H9 (cell line): ENCODE results near the gene FTO. TPM values are rescaled to one million over a fixed set of nuclear protein-coding genes. Genes with fewer than 3 reads are reported as not detected.

Experiments used
- DNase-seq: peaks from one replicate; pipeline ENCODE4 v3.0.0-alpha.2; 2017
- H2AFZ ChIP-seq: one replicate; pipeline ENCODE4 v1.6.1; 2013; ENCODE audit warnings: mild to moderate bottlenecking, low read length, control low read depth, moderate library complexity
- H2AK5ac ChIP-seq: 2 replicates; pipeline ENCODE4 v1.6.1; 2013; ENCODE audit warnings: low read length, control low read depth, mixed read lengths; ENCODE audit not compliant: insufficient read length
- H2BK120ac ChIP-seq: one replicate; pipeline ENCODE4 v1.6.1; 2013; ENCODE audit warnings: low read depth, mild to moderate bottlenecking, low read length, control low read depth, inconsistent platforms; ENCODE audit not compliant: poor library complexity, severe bottlenecking
- H2BK12ac ChIP-seq: 2 replicates; pipeline ENCODE4 v1.6.1; 2013; ENCODE audit warnings: low read length, control low read depth, mixed read lengths, low read depth; ENCODE audit not compliant: insufficient read length
- H2BK15ac ChIP-seq: 2 replicates; pipeline ENCODE4 v1.6.1; 2013; ENCODE audit warnings: low read depth, low read length, control low read depth
- H2BK20ac ChIP-seq: one replicate; pipeline ENCODE4 v1.6.1; 2013; ENCODE audit warnings: low read depth, mild to moderate bottlenecking, low read length, control low read depth, inconsistent platforms; ENCODE audit not compliant: poor library complexity, severe bottlenecking
- H2BK5ac ChIP-seq: 2 replicates; pipeline ENCODE4 v1.6.1; 2013; ENCODE audit warnings: low read length, control low read depth, mixed read lengths; ENCODE audit not compliant: insufficient read length
- H3K14ac ChIP-seq: 2 replicates; pipeline ENCODE4 v1.6.1; 2013; ENCODE audit warnings: low read length, control low read depth; ENCODE audit not compliant: insufficient read depth
- H3K18ac ChIP-seq: 2 replicates; pipeline ENCODE4 v1.6.1; 2013; ENCODE audit warnings: low read depth, mild to moderate bottlenecking, mixed read lengths, low read length, control low read depth; ENCODE audit not compliant: insufficient read length
- H3K23ac ChIP-seq: 2 replicates; pipeline ENCODE4 v1.6.1; 2013; ENCODE audit warnings: low read length, control low read depth, mixed read lengths, low read depth; ENCODE audit not compliant: insufficient read length
- H3K23me2 ChIP-seq: 2 replicates; pipeline ENCODE4 v1.6.1; 2013; ENCODE audit warnings: low read depth, mild to moderate bottlenecking, mixed read lengths, low read length, control low read depth; ENCODE audit not compliant: insufficient read length, poor library complexity, severe bottlenecking
- H3K27ac ChIP-seq: 2 replicates; pipeline ENCODE4 v1.5.1; 2013; ENCODE audit warnings: low read length, control low read depth, mixed read lengths, low read depth; ENCODE audit not compliant: insufficient read length
- H3K27me3 ChIP-seq: 2 replicates; pipeline ENCODE4 v1.6.1; 2013; ENCODE audit warnings: low read length, control low read depth, inconsistent platforms; ENCODE audit not compliant: insufficient read depth
- H3K4ac ChIP-seq: 2 replicates; pipeline ENCODE4 v1.6.1; 2013; ENCODE audit warnings: low read depth, mild to moderate bottlenecking, control low read depth, inconsistent platforms, low read length, moderate library complexity
- H3K4me1 ChIP-seq: 2 replicates; pipeline ENCODE4 v1.6.1; 2013; ENCODE audit warnings: low read length, control low read depth, inconsistent platforms; ENCODE audit not compliant: insufficient read depth
- H3K4me2 ChIP-seq: 2 replicates; pipeline ENCODE4 v1.6.1; 2013; ENCODE audit warnings: low read length, control low read depth, mixed read lengths; ENCODE audit not compliant: insufficient read length, insufficient read depth
- H3K56ac ChIP-seq: 2 replicates; pipeline ENCODE4 v1.6.1; 2013; ENCODE audit warnings: low read depth, mild to moderate bottlenecking, mixed read lengths, low read length, control low read depth; ENCODE audit not compliant: insufficient read length
- H3K79me1 ChIP-seq: 2 replicates; pipeline ENCODE4 v1.6.1; 2013; ENCODE audit warnings: low read depth, mild to moderate bottlenecking, moderate library complexity, low read length, control low read depth, inconsistent platforms; ENCODE audit not compliant: insufficient read depth, poor library complexity, severe bottlenecking
- H3K79me2 ChIP-seq: 2 replicates; pipeline ENCODE4 v1.6.1; 2013; ENCODE audit warnings: low read length, control low read depth, inconsistent platforms; ENCODE audit not compliant: insufficient read depth
- H3K9ac ChIP-seq: 2 replicates; pipeline ENCODE4 v1.6.1; 2013; ENCODE audit warnings: low read length, control low read depth, mixed read lengths; ENCODE audit not compliant: insufficient read length; ENCODE audit errors: extremely low read depth
- H3K9me3 ChIP-seq: one replicate; pipeline ENCODE4 v1.6.1; 2013; ENCODE audit warnings: low read depth, low read length, inconsistent platforms; ENCODE audit not compliant: control insufficient read depth
- H3T11ph ChIP-seq: one replicate; pipeline ENCODE4 v1.6.1; 2013; ENCODE audit warnings: mild to moderate bottlenecking, low read length, control low read depth, inconsistent platforms
- H4K20me1 ChIP-seq: one replicate; pipeline ENCODE4 v1.6.1; 2013; ENCODE audit not compliant: control insufficient read depth, insufficient read length, insufficient read depth
- H4K5ac ChIP-seq: 2 replicates; pipeline ENCODE4 v1.6.1; 2013; ENCODE audit warnings: low read depth, mild to moderate bottlenecking, mixed read lengths, low read length, control low read depth; ENCODE audit not compliant: insufficient read length
- H4K8ac ChIP-seq: replicated peaks from 2 replicates; pipeline ENCODE4 v1.6.1; 2013; ENCODE audit warnings: low read length, control low read depth, mixed read lengths, low read depth; ENCODE audit not compliant: insufficient read length
- H4K91ac ChIP-seq: 2 replicates; pipeline ENCODE4 v1.6.1; 2013; ENCODE audit warnings: low read depth, mild to moderate bottlenecking, moderate library complexity, mixed read lengths, low read length, control low read depth; ENCODE audit not compliant: insufficient read length
- H3K27ac Mint-ChIP-seq, 3 experiments: 2 replicates in 2 of 3; 3 replicates in 1 of 3; pipeline ENCODE4 v1.8.0; 2020 to 2021; ENCODE audit warnings: mixed read lengths in 3 of 3, mild to moderate bottlenecking in 1 of 3, moderate library complexity in 1 of 3
- H3K27me3 Mint-ChIP-seq: 2 replicates; pipeline ENCODE4 v1.8.0; 2021; ENCODE audit warnings: low read depth, mild to moderate bottlenecking, moderate library complexity, mixed read lengths
- H3K36me3 Mint-ChIP-seq, 3 experiments: 2 replicates in 2 of 3; 3 replicates in 1 of 3; pipeline ENCODE4 v1.8.0; 2020 to 2021; ENCODE audit warnings: low read depth in 3 of 3, mixed read lengths in 3 of 3; ENCODE audit not compliant: insufficient read depth in 1 of 3
- H3K4me1 Mint-ChIP-seq, 2 experiments: 2 replicates each; pipeline ENCODE4 v1.8.0; 2020; ENCODE audit warnings: mixed read lengths in 2 of 2
- H3K4me3 Mint-ChIP-seq, 2 experiments: 2 replicates in 1 of 2; 3 replicates in 1 of 2; pipeline ENCODE4 v1.8.0; 2020 to 2021; ENCODE audit warnings: mild to moderate bottlenecking in 2 of 2, mixed read lengths in 2 of 2, moderate library complexity in 1 of 2
- H3K9me3 Mint-ChIP-seq, 2 experiments: 2 replicates in 1 of 2; 3 replicates in 1 of 2; pipeline ENCODE4 v1.8.0; 2020; ENCODE audit warnings: mild to moderate bottlenecking in 2 of 2, mixed read lengths in 2 of 2, moderate library complexity in 1 of 2
- WGBS: extraction: QIAGEN DNeasy Blood & Tissue Kit; methylation state at CpG from one replicate; pipeline ENCODE4 v1.1.7; 2013; ENCODE audit warnings: missing lambda C conversion rate, low lambda C conversion rate, mixed read lengths; ENCODE audit not compliant: insufficient read length; ENCODE audit errors: extremely low coverage; 5-methylcytosine and 5-hydroxymethylcytosine counted together
- total RNA-seq: library from RNA; stranded (reverse); gene quantifications from 2 replicates; pipeline ENCODE4 v1.2.1, GENCODE V29; 2021
- TF ChIP-seq, protein P1 (sequence below): fragments of 200-600 bp; sonication (generic); conservative IDR thresholded peaks from 3 replicates; pipeline ENCODE4 v1.8.0; 2021; ENCODE audit warnings: antibody characterized with exemption, mild to moderate bottlenecking

Gene FTO
- total RNA-seq, 1 experiment from 2014 or later, result 67.9 TPM

DNA sequence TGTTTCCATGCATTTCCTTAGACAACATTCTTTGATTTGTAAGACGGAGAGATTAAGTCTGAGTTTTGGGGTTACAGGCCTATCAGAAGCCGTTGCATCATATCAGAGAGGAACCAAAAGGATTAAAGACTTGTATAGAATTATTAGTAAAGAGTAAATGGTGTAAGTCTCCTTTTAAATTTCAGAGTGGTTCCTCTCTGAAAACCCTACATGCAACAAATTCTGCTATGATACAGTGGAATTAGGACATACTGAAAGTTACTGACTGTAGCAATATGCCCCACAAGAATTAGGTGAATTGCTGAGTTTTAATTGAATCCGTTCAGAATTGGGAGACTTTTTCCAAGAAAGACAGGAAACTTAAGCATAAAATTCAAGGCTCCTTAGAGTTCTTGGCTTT lies 221.6 kb downstream of the FTO start:
- no peak overlapping the region for H4K5ac ChIP-seq
- no peaks in the 10 kb centered on the region for H3K79me1 ChIP-seq
- H2BK120ac ChIP-seq, result no peak overlapping the region
- no peak overlapping the region for H2BK12ac ChIP-seq
- TF ChIP-seq, protein P1, sequence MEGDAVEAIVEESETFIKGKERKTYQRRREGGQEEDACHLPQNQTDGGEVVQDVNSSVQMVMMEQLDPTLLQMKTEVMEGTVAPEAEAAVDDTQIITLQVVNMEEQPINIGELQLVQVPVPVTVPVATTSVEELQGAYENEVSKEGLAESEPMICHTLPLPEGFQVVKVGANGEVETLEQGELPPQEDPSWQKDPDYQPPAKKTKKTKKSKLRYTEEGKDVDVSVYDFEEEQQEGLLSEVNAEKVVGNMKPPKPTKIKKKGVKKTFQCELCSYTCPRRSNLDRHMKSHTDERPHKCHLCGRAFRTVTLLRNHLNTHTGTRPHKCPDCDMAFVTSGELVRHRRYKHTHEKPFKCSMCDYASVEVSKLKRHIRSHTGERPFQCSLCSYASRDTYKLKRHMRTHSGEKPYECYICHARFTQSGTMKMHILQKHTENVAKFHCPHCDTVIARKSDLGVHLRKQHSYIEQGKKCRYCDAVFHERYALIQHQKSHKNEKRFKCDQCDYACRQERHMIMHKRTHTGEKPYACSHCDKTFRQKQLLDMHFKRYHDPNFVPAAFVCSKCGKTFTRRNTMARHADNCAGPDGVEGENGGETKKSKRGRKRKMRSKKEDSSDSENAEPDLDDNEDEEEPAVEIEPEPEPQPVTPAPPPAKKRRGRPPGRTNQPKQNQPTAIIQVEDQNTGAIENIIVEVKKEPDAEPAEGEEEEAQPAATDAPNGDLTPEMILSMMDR, result no peak
- H3K27ac ChIP-seq, result no peak overlapping the region
- Mint-ChIP-seq H3K27ac (no peak overlapping the region), H3K4me1 (peaks cover 15 to 18% of the 10 kb centered on the region in 2 experiments), H3K4me3 (no peak overlapping the region), H3K27me3 (no peaks in the 10 kb centered on the region), H3K9me3 (no peaks in the 10 kb centered on the region), H3K36me3 (0 out of 7 replicates have a peak, but pooled peaks cover 0 to 4% (median 0%) of the 10 kb centered on the region in 3 experiments)
- H3K23ac ChIP-seq, result no peak overlapping the region
- no peak overlapping the region for H3K4ac ChIP-seq
- no CpG with 5 or more reads among the region's 3 CpGs for WGBS
- H4K8ac ChIP-seq, result no peak overlapping the region
- no peak overlapping the region for H3K14ac ChIP-seq
- H4K91ac ChIP-seq, result no peak overlapping the region
- H3K4me2 ChIP-seq, result no peak overlapping the region
- H3K18ac ChIP-seq, result no peak overlapping the region
- H2BK5ac ChIP-seq, result no peak overlapping the region
- H4K20me1 ChIP-seq, result no peaks in the 10 kb centered on the region
- no peak overlapping the region for H2BK15ac ChIP-seq
- H3K9me3 ChIP-seq, result no peaks in the 10 kb centered on the region
- H2AK5ac ChIP-seq, result no peak overlapping the region
- no peaks in the 10 kb centered on the region for H3K23me2 ChIP-seq
- H3K27me3 ChIP-seq, result no peaks in the 10 kb centered on the region
- no peaks in the 10 kb centered on the region for H3K79me2 ChIP-seq
- H3T11ph ChIP-seq, result no peak overlapping the region
- no peak overlapping the region for H3K56ac ChIP-seq
- H2AFZ ChIP-seq, result no peak overlapping the region
- no peak overlapping the region for H3K9ac ChIP-seq
- no peak overlapping the region for H2BK20ac ChIP-seq
- H3K4me1 ChIP-seq, result no peaks in the 10 kb centered on the region
- DNase-seq, result no peak
